Breast epithelium (tissue), 3 donors: Measurements from ENCODE around the gene BIK.

Source experiments
- CTCF ChIP-seq, 3 donors: fragments of 450-650 bp; IDR thresholded peaks; one replicate each; pipeline ENCODE4 v1.5.1; 2016 to 2017; ENCODE audit warnings: antibody characterized with exemption in 3 of 3, mild to moderate bottlenecking in 3 of 3, moderate library complexity in 3 of 3
- POLR2AphosphoS5 ChIP-seq, 3 donors: sonication (generic); formaldehyde crosslinking; IDR thresholded peaks; one replicate each; pipeline ENCODE4 v1.6.1; 2017; ENCODE audit warnings: antibody characterized with exemption in 3 of 3

DNA sequence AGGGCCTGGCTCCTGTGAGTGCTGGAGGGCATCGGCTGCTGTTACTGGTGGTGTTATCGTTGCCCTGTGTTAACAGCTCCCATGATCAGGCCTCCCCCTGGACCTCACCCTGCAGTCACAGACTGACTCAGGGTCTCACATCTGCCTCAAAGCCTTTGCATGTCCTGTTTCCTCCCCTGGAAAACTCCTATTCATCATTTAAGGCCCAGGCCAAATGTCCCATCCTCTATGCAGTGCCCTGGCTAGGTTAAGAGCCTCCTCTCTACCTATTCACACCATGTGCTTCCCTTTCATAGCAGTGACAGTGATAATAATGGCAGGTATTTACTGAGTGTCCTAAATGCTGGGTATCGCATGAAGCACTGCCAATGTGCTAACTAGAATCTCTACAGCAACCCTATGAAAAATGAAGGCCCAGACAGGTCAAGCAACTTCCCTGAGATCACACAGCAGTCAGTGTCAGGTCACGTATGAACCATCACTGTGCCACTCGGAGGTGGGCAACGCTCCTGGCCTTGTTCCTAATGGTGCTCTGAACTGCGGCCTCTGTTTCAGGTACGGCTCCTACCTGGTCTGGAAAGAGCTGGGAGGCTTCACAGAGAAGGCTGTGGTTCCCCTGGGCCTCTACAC is 50.1 kb downstream of the BIK start:
- TF ChIP-seq POLR2AphosphoS5 (IDR thresholded peaks at IDR 0.05) (no peak), CTCF (IDR thresholded peaks at IDR 0.05) (no peak)
